PC-3 (cell line): Measurements from ENCODE around the gene COL4A1.

ENCODE experiments used
- CTCF ChIP-seq: fragments of 300-600 bp; sonication (generic); conservative IDR thresholded peaks from 2 replicates; pipeline ENCODE4 v1.5.1; 2017; ENCODE audit warnings: antibody characterized with exemption, low read depth, mild to moderate bottlenecking, low read length
- EZH2 ChIP-seq: fragments of 300-600 bp; sonication (generic); IDR thresholded peaks from one replicate; pipeline ENCODE4 v1.6.1; 2017; ENCODE audit warnings: antibody characterized with exemption, mild to moderate bottlenecking, low read length; ENCODE audit not compliant: unreplicated experiment

- TF ChIP-seq CTCF, result no peak
- no peak for TF ChIP-seq EZH2
These were observed 173.3 kb downstream of the COL4A1 start for GRCh38 chr13:110133425-110134235.
